ENCODE data around the gene PCCB. TPM values are rescaled to one million over a fixed set of nuclear protein-coding genes. Genes with fewer than 3 reads are reported as not detected.
A peak's percentile ranks its signal among the peaks of the same experiment; 100 is the strongest.

The PCCB gene
- total and polyA plus RNA-seq, 8 donors = 4.7 to 45.0 (median 21.8) TPM

- Histone ChIP-seq H3K4me1 (no peaks in the 10 kb centered on the region), H3K27me3 (no peaks in the 10 kb centered on the region), H3K27ac (no peak overlapping the region), H3K4me3 (no peak overlapping the region), H3K9me3 (no peaks in the 10 kb centered on the region), H3K36me3 (peaks cover 5 to 83% (median 82%) of the 10 kb centered on the region in 4 donors)
- intact Hi-C loops (cut with DNase I; ENCODE audit: low total_unique reads) = no loop called here
- TF ChIP-seq POLR2AphosphoS5 (IDR thresholded peaks at IDR 0.05) (no peak), EP300 (IDR thresholded peaks at IDR 0.05) (no peak), POLR2A (IDR thresholded peaks at IDR 0.05) (no peak), CTCF (IDR thresholded peaks at IDR 0.05) (no peak)
- WGBS, 5 donors = 94 to 98% (median 95%) methylated on average over 4 of the region's 4 CpGs
- no peak for DNase-seq
These were observed 86.4 kb downstream of the PCCB start for GRCh38 chr3:136336329-136337100.

- Histone ChIP-seq H3K36me3 (peaks cover 0 to 54% (median 45%) of the 10 kb centered on the region in 4 donors), H3K9me3 (no peaks in the 10 kb centered on the region), H3K27me3 (no peaks in the 10 kb centered on the region), H3K27ac (peak overlapping the region in 4 of 5 donors; percentile 29 to 53 (median 44)), H3K4me1 (peaks cover 8 to 26% (median 16%) of the 10 kb centered on the region in 4 donors), H3K4me3 (no peak overlapping the region)
- WGBS, 5 donors = 26 to 69% (median 37%) methylated on average over 2 of the region's 2 CpGs
- intact Hi-C loops (cut with DNase I; ENCODE audit: low total_unique reads) = no loop called here
- TF ChIP-seq CTCF (IDR thresholded peaks at IDR 0.05) (no peak), EP300 (IDR thresholded peaks at IDR 0.05) (no peak), POLR2AphosphoS5 (IDR thresholded peaks at IDR 0.05) (peak in 1 of 3 donors; percentile 26)
- DNase-seq = peak in 1 of 2 donors; percentile 53
These were observed 93.3 kb downstream of the PCCB start for GRCh38 chr3:136343446-136343845.

- H3K36me3 ChIP-seq = peaks cover 0 to 56% (median 45%) of the 10 kb centered on the region in 4 donors
- 36 to 52% (median 40%) methylated on average over 5 of the region's 5 CpGs for WGBS, 5 donors
- no peak overlapping the region for H3K4me3 ChIP-seq
- TF ChIP-seq POLR2AphosphoS5 (IDR thresholded peaks at IDR 0.05) (peak in 1 of 3 donors; percentile 81), POLR2A (IDR thresholded peaks at IDR 0.05) (no peak), CTCF (IDR thresholded peaks at IDR 0.05) (no peak)
- peak overlapping the region in 4 of 5 donors; percentile 29 to 53 (median 44) for H3K27ac ChIP-seq
- H3K4me1 ChIP-seq = peaks cover 8 to 26% (median 16%) of the 10 kb centered on the region in 4 donors
- no peaks in the 10 kb centered on the region for H3K27me3 ChIP-seq
- H3K9me3 ChIP-seq = no peaks in the 10 kb centered on the region
- intact Hi-C loops (cut with DNase I; ENCODE audit: low total_unique reads) = no loop called here
- DNase-seq = peak; percentile 86 to 88
These were observed 93.9 kb downstream of the PCCB start for GRCh38 chr3:136343873-136344555.

GRCh38 chr3:136346486-136346885 lies 96.3 kb downstream of the PCCB start:
- Histone ChIP-seq H3K9me3 (no peaks in the 10 kb centered on the region), H3K4me1 (peaks cover 13 to 44% (median 23%) of the 10 kb centered on the region in 4 donors), H3K27ac (no peak overlapping the region), H3K36me3 (peaks cover 0 to 39% (median 22%) of the 10 kb centered on the region in 4 donors), H3K4me3 (no peak overlapping the region), H3K27me3 (no peaks in the 10 kb centered on the region)
- DNase-seq = no peak
- TF ChIP-seq EP300 (IDR thresholded peaks at IDR 0.05) (no peak), POLR2A (IDR thresholded peaks at IDR 0.05) (no peak), CTCF (IDR thresholded peaks at IDR 0.05) (no peak), POLR2AphosphoS5 (IDR thresholded peaks at IDR 0.05) (no peak)
- WGBS, 5 donors = 61 to 82% (median 66%) methylated on average over 5 of the region's 5 CpGs
- intact Hi-C loops (cut with DNase I; ENCODE audit: low total_unique reads) = no loop called here

Measured in stomach (tissue), 9 donors.